Kidney epithelial cell (primary cell): ENCODE data around the gene NXN. TPM values are rescaled to one million over a fixed set of nuclear protein-coding genes. Genes with fewer than 3 reads are reported as not detected.
A peak's percentile ranks its signal among the peaks of the same experiment; 100 is the strongest.

Experiments used
- DNase-seq: peaks from one replicate; pipeline ENCODE4 v3.0.0-alpha.2; 2010; ENCODE audit warnings: low read depth
- H3K27me3 ChIP-seq: 2 replicates; pipeline ENCODE4 v1.6.0; 2011; ENCODE audit warnings: low read length; ENCODE audit not compliant: control insufficient read depth, insufficient read depth
- H3K36me3 ChIP-seq: 2 replicates; pipeline ENCODE4 v1.5.1; 2011; ENCODE audit warnings: low read length; ENCODE audit not compliant: control insufficient read depth, insufficient read depth
- H3K4me3 ChIP-seq: 2 replicates; pipeline ENCODE4 v1.5.1; 2011; ENCODE audit warnings: low read depth, mild to moderate bottlenecking, control low read depth, low read length
- total RNA-seq: library from RNA; depleted of rRNA; stranded (reverse); fragments of >200 nt; gene quantifications from 2 replicates; pipeline ENCODE4 v1.2.3, GENCODE V29; 2015
- TF ChIP-seq, protein P1 (sequence below): IDR thresholded peaks from 2 replicates; pipeline ENCODE4 v1.5.1; 2011; ENCODE audit warnings: mild to moderate bottlenecking, moderate library complexity, low read length, control low read depth, inconsistent platforms; ENCODE audit not compliant: insufficient read depth, poor library complexity, severe bottlenecking

The NXN gene
- total RNA-seq, 1 donor from 2014 or later: 34.3 TPM

DNA sequence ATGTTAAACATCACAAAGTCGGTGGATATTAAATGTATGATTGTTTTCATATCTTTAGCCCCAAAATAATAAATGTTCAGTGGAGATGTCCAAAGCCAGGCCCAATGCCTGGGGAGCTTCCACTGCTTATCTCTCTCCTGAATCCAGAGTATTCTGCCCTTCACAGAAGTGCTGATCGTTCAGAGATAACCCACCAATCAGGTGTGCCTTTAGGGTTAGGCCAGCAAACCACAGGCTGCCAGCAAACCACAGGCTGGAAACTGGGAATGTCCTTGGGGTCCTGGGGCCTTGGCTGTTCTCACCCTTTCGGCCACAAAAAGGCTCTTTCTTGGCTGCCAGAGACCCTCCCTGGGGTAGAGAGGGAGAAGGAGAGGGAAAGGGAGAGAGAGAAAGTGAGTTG is 33.9 kb downstream of the NXN start:
- Histone ChIP-seq H3K4me3 (no peak overlapping the region), H3K27me3 (no peaks in the 10 kb centered on the region), H3K36me3 (peaks cover 1% of the 10 kb centered on the region)
- no peak for DNase-seq
- TF ChIP-seq, protein P1, sequence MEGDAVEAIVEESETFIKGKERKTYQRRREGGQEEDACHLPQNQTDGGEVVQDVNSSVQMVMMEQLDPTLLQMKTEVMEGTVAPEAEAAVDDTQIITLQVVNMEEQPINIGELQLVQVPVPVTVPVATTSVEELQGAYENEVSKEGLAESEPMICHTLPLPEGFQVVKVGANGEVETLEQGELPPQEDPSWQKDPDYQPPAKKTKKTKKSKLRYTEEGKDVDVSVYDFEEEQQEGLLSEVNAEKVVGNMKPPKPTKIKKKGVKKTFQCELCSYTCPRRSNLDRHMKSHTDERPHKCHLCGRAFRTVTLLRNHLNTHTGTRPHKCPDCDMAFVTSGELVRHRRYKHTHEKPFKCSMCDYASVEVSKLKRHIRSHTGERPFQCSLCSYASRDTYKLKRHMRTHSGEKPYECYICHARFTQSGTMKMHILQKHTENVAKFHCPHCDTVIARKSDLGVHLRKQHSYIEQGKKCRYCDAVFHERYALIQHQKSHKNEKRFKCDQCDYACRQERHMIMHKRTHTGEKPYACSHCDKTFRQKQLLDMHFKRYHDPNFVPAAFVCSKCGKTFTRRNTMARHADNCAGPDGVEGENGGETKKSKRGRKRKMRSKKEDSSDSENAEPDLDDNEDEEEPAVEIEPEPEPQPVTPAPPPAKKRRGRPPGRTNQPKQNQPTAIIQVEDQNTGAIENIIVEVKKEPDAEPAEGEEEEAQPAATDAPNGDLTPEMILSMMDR: no peak

DNA sequence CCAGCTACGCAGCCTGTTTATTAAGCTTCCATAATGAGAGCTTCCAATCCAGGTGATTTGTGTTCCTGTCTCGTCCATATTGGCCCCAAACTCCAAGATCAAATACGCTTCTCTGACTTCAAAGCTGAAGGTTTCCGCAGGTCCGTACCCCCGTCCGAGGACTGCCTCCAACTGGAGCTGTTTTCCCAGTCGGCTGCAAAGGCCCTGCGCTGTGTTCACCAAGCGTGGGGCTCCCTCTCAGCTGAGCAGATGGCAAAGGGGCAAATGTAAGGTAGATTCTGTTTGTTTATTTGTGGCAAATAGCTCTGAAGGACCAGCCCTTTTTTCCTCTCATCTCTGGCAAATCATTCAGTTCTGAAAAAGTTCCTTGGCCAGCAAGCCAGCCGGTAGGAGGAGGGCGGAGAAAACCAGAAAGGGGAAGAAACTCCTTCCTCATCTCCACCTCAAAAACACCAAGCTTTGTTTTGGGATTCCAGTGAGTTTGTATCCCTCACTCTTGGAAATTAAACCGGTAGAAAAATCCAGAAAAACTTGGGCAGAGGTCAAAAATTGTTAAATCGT is 35.2 kb downstream of the NXN start:
- Histone ChIP-seq H3K4me3 (no peak overlapping the region), H3K27me3 (no peaks in the 10 kb centered on the region), H3K36me3 (peaks cover 1% of the 10 kb centered on the region)
- no peak for DNase-seq
- TF ChIP-seq, protein P1: no peak

DNA sequence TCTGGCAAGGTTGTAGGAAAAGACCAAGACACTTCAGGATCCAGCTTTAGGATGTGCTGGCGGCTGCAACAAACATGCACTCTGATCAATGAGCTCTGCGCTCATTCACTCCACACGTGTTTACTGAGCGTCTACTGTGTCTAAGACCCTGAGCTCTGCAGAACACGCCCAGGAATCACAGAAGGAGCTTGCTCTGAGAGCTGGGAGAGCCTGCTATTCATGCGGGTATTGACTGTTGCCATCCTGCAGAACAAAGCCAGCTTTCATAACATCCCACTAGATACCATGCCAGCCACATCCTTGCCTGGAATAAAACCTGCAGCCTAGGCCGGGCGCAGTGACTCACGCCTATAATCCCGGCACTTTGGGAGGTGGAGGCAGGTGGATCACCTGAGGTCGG is 44.1 kb downstream of the NXN start:
- Histone ChIP-seq H3K27me3 (no peaks in the 10 kb centered on the region), H3K4me3 (no peak overlapping the region), H3K36me3 (peaks cover 3% of the 10 kb centered on the region)
- TF ChIP-seq, protein P1: no peak
- DNase-seq: no peak

GRCh38 chr17:933312-934073 is 46.1 kb downstream of the NXN start:
- DNase-seq: peak; percentile 92
- no peaks in the 10 kb centered on the region for H3K27me3 ChIP-seq
- TF ChIP-seq, protein P1: no peak
- H3K36me3 ChIP-seq: peaks cover 3% of the 10 kb centered on the region
- no peak overlapping the region for H3K4me3 ChIP-seq

DNA sequence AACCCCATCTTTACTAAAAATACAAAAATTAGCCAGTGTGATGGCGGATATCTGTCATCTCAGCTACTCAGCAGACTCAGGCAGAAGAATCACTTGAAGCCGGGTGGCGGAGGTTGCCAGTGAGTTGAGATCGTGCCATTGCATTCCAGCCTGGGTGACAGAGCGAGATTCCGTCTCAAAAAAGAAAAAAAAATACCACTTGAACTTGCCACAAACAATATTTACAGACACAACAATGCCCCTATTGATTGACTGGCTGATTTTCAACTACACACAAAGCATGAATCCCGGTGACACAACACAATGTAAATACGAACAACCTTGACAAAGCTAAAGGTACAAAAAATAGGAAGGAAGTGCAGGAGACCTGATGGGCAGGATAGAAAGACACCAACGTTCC is 49.3 kb downstream of the NXN start:
- H3K27me3 ChIP-seq: no peaks in the 10 kb centered on the region
- peaks cover 1% of the 10 kb centered on the region for H3K36me3 ChIP-seq
- DNase-seq: no peak
- TF ChIP-seq, protein P1: no peak
- no peak overlapping the region for H3K4me3 ChIP-seq
